GM19468 (cell line): ENCODE data around the gene CDK17.
"Not testable (repeated sequence)": the region's sequence is repeated elsewhere in the genome, so short reads cannot be mapped to it uniquely, and the experiment has no call there.

Experiments
- ATAC-seq: cut with Tn5 transposase; IDR thresholded peaks from one replicate; pipeline ENCODE4 v1.9.1; 2021; ENCODE audit warnings: mild to moderate bottlenecking, moderate library complexity, moderate number of reproducible peaks; ENCODE audit not compliant: unreplicated experiment; ENCODE audit errors: extremely low read depth

CDK17 gene

DNA sequence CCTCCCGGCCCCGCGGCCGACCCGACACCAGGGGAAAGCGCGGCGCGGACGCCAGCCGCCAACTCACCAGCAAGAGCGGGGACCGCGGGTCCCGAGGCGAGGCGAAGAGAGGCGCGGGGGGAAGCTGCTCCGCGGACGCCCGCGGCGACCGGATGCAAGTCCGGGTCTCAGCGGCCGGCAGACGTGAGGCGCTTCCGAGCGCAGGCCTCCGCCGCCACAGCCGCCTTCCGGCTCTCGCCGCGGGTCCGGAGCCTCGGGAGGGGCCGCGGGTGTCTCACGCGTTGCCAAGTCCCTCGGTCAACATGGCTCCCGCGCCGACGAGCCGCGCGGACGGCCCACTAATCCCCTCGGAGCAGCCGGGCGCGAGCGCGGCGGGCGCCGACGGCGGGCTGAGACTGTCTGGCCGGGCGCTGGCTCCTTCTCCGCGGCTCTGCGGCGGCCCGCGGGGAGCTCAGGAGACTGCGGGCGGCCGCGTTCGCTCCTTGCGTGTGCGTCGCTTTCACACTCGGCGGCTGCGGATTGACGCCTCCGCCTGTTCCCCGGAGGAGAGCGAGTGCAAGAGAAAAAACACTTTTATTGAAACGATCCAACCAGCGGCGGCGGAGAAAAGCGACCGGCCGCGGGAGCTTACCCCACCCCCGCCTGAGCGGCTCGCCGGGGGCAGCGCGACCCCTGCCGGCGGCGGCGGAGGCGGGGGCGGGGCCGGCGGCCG lies at the start of gene CDK17:
Gene CDK17, minus strand, starts transcription at position 521 of the 712 bp plus-strand sequence. CDS start 65,603 bp downstream, outside the sequence.
- peak; percentile 41 for ATAC-seq

GRCh38 chr12:96448300-96448699 lies 48.1 kb upstream of the CDK17 start:
- no peak for ATAC-seq

- no peak for ATAC-seq
Measured at GRCh38 chr12:96447256-96447655, 47.0 kb upstream of the CDK17 start.

DNA sequence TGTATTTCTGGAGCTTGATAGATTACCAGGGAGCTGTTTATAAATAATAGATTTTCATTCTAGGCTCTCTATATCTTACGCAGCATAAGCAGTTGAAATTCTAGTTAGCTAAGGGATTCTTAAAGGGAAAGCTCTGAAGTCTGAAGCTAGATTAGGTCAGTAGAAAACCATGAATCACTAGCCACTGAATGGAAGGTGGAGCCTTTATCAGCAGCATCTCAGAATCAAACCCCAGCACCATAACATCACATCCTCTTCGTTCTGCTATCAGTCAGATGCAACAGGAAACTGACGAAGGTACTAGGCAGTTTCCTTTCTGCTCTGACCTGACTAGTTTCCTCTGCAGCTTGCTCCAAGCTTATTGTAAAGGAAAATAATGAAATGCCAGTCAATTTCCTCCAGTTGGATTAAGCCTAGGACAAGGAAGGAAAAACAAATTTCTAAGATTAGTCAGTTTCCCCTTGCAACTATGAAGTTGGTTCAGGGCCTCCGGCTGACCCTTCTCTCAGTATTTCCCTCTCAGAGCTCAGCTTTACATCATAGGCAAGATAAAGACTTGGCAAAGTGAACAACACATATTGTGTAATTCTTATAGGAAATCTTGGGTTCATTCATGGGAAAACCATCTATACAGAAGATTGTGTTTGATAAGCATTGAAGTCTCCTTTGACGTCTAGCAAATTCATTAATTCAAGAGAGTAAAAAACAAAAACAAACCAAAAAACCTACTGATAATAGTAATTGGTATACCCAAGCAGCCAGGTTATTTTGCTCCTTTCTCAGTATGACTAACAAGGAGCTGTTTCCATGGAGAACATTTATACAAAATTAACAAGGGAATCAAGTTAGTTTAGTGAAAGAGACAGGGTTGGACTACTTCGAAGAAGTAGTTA lies 45.7 kb upstream of the CDK17 start:
- peak; percentile 97 for ATAC-seq

- no peak for ATAC-seq
Measured at GRCh38 chr12:96444399-96444798, 44.2 kb upstream of the CDK17 start.

- no peak for ATAC-seq
Measured at GRCh38 chr12:96442906-96443305, 42.7 kb upstream of the CDK17 start.

GRCh38 chr12:96441816-96442215 lies 41.6 kb upstream of the CDK17 start:
- ATAC-seq: no peak

- no peak for ATAC-seq
Measured at GRCh38 chr12:96438330-96438729, 38.1 kb upstream of the CDK17 start.

DNA sequence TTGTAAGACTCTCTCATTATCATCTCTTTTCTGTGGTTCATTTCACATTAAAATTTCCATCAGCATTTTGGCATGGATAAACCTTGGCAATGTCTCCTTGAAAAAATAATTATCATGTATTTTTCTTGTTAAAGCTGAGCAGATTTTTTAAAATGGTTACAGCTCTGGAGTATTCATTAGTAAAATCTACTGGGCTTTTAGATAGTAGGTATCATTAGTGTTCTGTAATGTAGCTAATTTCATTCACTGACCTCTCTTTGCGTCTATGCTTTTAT lies 36.9 kb upstream of the CDK17 start:
- no peak for ATAC-seq

DNA sequence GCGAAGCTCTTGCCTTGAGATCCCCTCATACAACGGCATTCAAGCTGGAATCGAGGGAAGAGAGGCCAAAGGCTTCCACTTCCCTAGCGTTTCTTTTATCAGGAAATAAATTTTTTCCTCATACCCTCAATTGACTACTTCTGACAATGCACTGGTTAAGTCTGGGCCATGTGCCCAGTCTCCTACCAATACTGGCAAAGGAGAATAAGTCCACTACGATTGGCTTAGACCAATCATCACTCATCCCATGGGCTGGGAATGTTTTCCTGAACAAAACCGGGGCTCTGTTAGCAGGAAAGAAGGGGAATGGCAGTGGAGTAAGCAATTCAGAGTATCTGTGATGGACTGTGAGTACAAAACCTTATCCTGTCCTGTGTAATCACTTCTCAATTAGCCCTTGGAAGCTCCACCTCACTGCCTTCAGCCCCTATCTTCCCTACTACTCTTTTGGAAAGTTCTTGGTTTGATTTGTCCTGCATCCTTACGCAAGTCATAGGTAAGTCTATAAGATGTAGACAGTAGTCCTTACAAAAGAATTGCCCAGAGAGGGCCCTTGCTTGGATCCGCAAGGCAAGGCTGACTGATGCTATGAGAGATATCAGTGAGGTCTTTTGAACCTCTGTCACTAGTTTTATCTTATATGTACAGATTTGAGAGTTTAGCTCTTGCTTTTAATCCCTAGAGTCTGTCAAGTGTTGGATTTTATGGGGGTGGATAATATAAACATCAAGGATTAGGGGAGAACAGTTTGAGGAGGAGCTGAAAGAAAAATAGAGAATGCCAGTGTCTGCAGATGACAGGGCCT lies 36.3 kb upstream of the CDK17 start:
- ATAC-seq: no peak

DNA sequence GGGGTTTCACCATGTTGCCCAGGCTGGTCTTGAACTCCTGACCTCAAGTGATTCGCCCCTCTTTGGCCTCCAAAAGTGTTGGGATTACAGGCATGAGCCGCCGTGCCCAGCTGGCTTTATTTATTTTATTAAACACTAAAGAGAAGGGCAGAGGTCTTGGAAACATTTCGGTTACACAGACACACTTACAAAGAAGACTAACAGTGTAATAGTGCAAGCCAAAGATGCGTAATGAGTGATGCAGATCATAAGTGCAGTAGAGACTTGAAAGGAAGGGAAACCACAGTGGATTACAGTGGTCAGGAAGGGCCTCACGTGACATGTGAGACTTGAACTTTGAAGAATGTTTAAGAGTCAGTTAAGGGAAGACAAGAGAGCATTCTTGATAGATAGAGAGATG lies 33.9 kb upstream of the CDK17 start:
- no peak for ATAC-seq

DNA sequence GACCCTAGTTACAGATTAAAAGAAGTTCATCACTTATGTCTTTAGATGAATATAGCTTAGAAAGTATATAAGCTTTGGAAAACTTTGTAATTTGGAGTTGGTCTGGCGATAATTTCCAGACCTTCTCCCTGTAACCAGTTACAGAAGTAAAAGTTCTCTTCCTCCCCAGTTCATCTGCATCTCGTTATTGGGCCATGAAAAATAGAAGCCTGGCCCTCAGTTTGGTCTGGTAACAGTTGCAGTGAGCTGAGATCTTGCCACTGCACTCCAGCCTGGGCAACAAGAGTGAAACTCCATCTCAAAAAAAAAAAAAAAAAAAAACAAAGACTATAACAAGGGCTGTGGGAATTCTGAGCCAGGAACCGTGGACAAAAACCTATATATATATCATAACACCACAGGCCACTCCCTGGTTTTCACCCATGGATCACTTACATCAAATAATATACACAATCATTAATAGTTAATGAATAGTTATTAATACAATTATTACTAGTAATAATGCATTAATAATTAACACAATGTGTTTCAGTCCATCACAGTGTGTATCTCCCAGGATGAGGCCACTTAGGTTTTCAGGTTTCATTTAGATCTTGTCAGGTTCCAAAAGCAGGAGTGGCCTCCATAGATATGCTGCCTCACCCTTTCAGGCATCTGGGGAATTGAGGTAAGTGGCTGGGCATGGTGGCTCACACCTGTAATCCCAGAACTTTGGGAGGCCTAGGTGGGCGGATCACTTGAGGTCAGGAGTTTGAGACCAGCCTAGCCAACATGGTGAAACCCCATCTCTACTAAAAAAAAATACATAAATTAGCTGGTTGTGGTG lies 32.5 kb upstream of the CDK17 start:
- ATAC-seq: not testable (repeated sequence)

- ATAC-seq: no peak
Measured at GRCh38 chr12:96431067-96431466, 30.8 kb upstream of the CDK17 start.

DNA sequence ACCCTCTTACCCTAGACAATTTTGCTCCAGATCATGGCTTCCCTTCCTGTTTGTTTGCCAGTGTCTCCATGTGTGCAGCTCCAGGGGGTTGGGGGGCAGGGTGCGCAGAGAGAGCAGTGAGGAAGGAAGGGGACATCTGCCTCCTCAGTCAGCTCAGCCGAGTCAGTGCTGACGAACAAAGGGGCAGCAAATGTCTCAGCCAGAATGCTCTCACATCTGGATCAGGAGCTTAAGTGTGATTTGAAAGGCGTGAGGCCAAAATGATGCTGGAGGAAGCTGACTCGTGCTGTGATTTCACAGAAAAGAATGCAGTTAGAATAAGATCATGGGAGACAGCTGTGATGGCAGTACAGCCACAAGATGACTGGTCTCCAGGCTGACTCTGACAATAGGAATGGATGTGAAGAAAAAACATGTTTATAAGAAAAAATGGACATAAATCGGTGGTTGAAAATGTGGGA lies 27.1 kb upstream of the CDK17 start:
- no peak for ATAC-seq

- no peak for ATAC-seq
Measured at GRCh38 chr12:96425951-96426350, 25.7 kb upstream of the CDK17 start.

- peak; percentile 52 for ATAC-seq
Measured at GRCh38 chr12:96425321-96425720, 25.1 kb upstream of the CDK17 start.

GRCh38 chr12:96424601-96425000 lies 24.4 kb upstream of the CDK17 start:
- ATAC-seq: no peak

- no peak for ATAC-seq
Measured at GRCh38 chr12:96422192-96422591, 22.0 kb upstream of the CDK17 start.

DNA sequence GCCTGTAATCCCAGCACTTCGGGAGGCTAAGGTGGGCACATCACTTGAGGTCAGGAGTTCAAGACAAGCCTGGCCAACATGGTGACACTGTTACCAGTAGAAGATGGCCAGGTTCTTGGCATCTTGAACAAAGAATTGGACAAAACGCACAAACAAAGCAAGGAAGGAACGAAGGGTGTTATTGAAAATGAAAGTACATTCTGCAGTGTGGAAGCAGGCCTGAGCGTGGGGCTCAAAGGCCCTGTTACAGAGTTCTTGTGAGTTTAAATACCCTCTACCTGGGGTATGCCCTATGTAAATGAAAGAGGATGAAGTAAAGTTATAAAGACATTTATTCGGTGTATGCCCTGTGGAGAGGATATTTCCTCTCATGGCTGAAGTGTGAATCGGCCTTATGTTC lies 20.8 kb upstream of the CDK17 start:
- no peak for ATAC-seq

- ATAC-seq: no peak
Measured at GRCh38 chr12:96420277-96420835, 20.1 kb upstream of the CDK17 start.
